B cell (primary cell): ENCODE measurements around the gene LRP5. TPM values are rescaled to one million over a fixed set of nuclear protein-coding genes. Genes with fewer than 3 reads are reported as not detected.

ENCODE experiments used
- ATAC-seq: fragments of 200-7000 bp; cut with Tn5 transposase; one replicate; pipeline ENCODE4 v1.10.0; 2021; ENCODE audit warnings: low read depth, mild to moderate bottlenecking, moderate number of reproducible peaks, moderate library complexity
- CTCF ChIA-PET: fragments of 350-600 bp; sonication (Branson Sonifier 250); formaldehyde crosslinking; loops from one replicate; lab custom pipeline; 2021; ENCODE audit warnings: antibody characterized with exemption, inconsistent platforms; lab: Charles Lee
- POLR2A ChIA-PET: fragments of 350-600 bp; sonication (Branson Sonifier 250); formaldehyde crosslinking; loops from one replicate; lab custom pipeline; 2021; ENCODE audit warnings: antibody characterized with exemption; lab: Charles Lee
- DNase-seq: peaks from one replicate; pipeline ENCODE4 v3.0.0; 2013
- H2AFZ ChIP-seq: 2 replicates; pipeline ENCODE4 v1.6.1; 2012; ENCODE audit warnings: mild to moderate bottlenecking, low read depth, low read length; ENCODE audit not compliant: insufficient read depth, poor library complexity, severe bottlenecking
- H3K27ac ChIP-seq, 2 donors: 1 replicate in 1 of 2; 2 replicates in 1 of 2; pipeline ENCODE4 v1.5.1; 2012 to 2013; ENCODE audit warnings: low read length in 2 of 2, mild to moderate bottlenecking in 2 of 2, moderate library complexity in 1 of 2
- H3K27me3 ChIP-seq, 4 experiments: fragments of 200-600 bp in 1 of 4; sonication (generic) in 1 of 4; replicated peaks in 1 of 4; 1 replicate in 2 of 4; 2 replicates in 2 of 4; pipeline versions ENCODE4 v1.6.1 to v1.7.0; 2013 to 2016; ENCODE audit warnings: low read length in 3 of 4, mild to moderate bottlenecking in 2 of 4, mixed read lengths in 1 of 4, moderate library complexity in 1 of 4; ENCODE audit not compliant: insufficient read depth in 4 of 4, control insufficient read depth in 3 of 4; ENCODE audit errors: control extremely low read depth in 1 of 4
- H3K36me3 ChIP-seq, 2 experiments: replicated peaks in 1 of 2; 1 replicate in 1 of 2; 2 replicates in 1 of 2; pipeline versions ENCODE4 v1.6.1 to v1.7.1; 2013; ENCODE audit warnings: low read length in 1 of 2; ENCODE audit not compliant: insufficient read depth in 2 of 2, control insufficient read depth in 1 of 2; ENCODE audit errors: control extremely low read depth in 1 of 2, extremely low read depth in 1 of 2
- H3K4me1 ChIP-seq, 2 donors: fragments of 200-600 bp in 1 of 2; sonication (generic) in 1 of 2; 1 replicate in 1 of 2; 2 replicates in 1 of 2; pipeline versions ENCODE4 v1.5.1 to v1.6.1; 2013 to 2017; ENCODE audit warnings: low read length in 2 of 2; ENCODE audit not compliant: control insufficient read depth in 2 of 2, insufficient read depth in 2 of 2
- H3K4me2 ChIP-seq: replicated peaks from 2 replicates; pipeline ENCODE3; 2012; ENCODE audit warnings: mild to moderate bottlenecking, low read depth, low read length; ENCODE audit not compliant: poor library complexity, severe bottlenecking
- H3K4me3 ChIP-seq, 5 experiments: fragments of 200-600 bp in 1 of 5; sonication (generic) in 1 of 5; 1 replicate in 3 of 5; 2 replicates in 2 of 5; pipeline versions ENCODE4 v1.5.1 to v1.7.0; 2011 to 2016; ENCODE audit warnings: low read length in 4 of 5, mild to moderate bottlenecking in 4 of 5, low read depth in 2 of 5, control low read depth in 1 of 5, moderate library complexity in 1 of 5; ENCODE audit not compliant: insufficient read depth in 1 of 5; ENCODE audit errors: control extremely low read depth in 1 of 5, extremely low read depth in 1 of 5
- H3K79me2 ChIP-seq: fragments of 200-600 bp; sonication (generic); one replicate; pipeline ENCODE4 v1.6.0; 2016; ENCODE audit warnings: low read length; ENCODE audit not compliant: control insufficient read depth, insufficient read depth
- H3K9ac ChIP-seq: fragments of 200-600 bp; sonication (generic); 2 replicates; pipeline ENCODE4 v1.6.1; 2017; ENCODE audit warnings: mild to moderate bottlenecking, low read length, moderate library complexity
- H3K9me3 ChIP-seq, 3 donors: one replicate each; pipeline versions ENCODE4 v1.6.1 to v1.7.1; 2013; ENCODE audit warnings: low read length in 2 of 3; ENCODE audit not compliant: control insufficient read depth in 2 of 3, insufficient read depth in 1 of 3; ENCODE audit errors: control extremely low read depth in 1 of 3
- H4K20me1 ChIP-seq: 2 replicates; pipeline ENCODE4 v1.6.0; 2012; ENCODE audit warnings: mild to moderate bottlenecking, low read length; ENCODE audit not compliant: insufficient read depth, control insufficient read depth, poor library complexity, severe bottlenecking
- H3K27ac Mint-ChIP-seq: one replicate; pipeline ENCODE4 v1.8.0; 2021; ENCODE audit warnings: mixed read lengths
- H3K27me3 Mint-ChIP-seq: one replicate; pipeline ENCODE4 v1.8.0; 2021; ENCODE audit warnings: mixed read lengths
- H3K4me1 Mint-ChIP-seq: one replicate; pipeline ENCODE4 v1.8.0; 2021; ENCODE audit warnings: mixed read lengths
- H3K4me3 Mint-ChIP-seq: one replicate; pipeline ENCODE4 v1.8.0; 2021; ENCODE audit warnings: mixed read lengths
- H3K9me3 Mint-ChIP-seq: one replicate; pipeline ENCODE4 v1.8.0; 2022; ENCODE audit warnings: mixed read lengths; ENCODE audit not compliant: insufficient read depth
- CTCF ChIP-seq: fragments of 200-600 bp; IDR thresholded peaks from one replicate; pipeline ENCODE4 v1.8.0; 2022; ENCODE audit warnings: antibody characterized with exemption, mild to moderate bottlenecking
- EZH2 ChIP-seq: IDR thresholded peaks from 2 replicates; pipeline ENCODE4 v1.6.1; 2012; ENCODE audit warnings: borderline replicate concordance, low read depth, mild to moderate bottlenecking, moderate library complexity, low read length; ENCODE audit not compliant: insufficient read depth, poor library complexity, severe bottlenecking
- WGBS: methylation state at CpG from one replicate; pipeline ENCODE4 v1.1.5; 2013; ENCODE audit warnings: missing lambda C conversion rate; ENCODE audit not compliant: insufficient coverage; 5-methylcytosine and 5-hydroxymethylcytosine counted together
- intact Hi-C: fragments of 100-400 bp; cut with micrococcal nuclease; formaldehyde crosslinking; loops from one replicate; pipeline ENCODE4 v1.10.0; 2022
- polyA plus RNA-seq: library from polyadenylated mRNA; depleted of rRNA; stranded (reverse); fragments of >200 nt; gene quantifications from 2 replicates; pipeline ENCODE4 v1.2.3, GENCODE V29; 2012
- total RNA-seq, 2 donors: library from RNA; stranded (reverse); fragments of 120-200 nt in 1 of 2; gene quantifications; 1 replicate in 1 of 2; 2 replicates in 1 of 2; pipeline versions ENCODE4 v1.2.3 to v1.2.4, GENCODE V29; 2013 to 2022

LRP5 gene
- total and polyA plus RNA-seq, 2 donors (not counting 1 experiment from before 2014, with no cell fraction given) = 2.4 to 13.9 TPM

DNA sequence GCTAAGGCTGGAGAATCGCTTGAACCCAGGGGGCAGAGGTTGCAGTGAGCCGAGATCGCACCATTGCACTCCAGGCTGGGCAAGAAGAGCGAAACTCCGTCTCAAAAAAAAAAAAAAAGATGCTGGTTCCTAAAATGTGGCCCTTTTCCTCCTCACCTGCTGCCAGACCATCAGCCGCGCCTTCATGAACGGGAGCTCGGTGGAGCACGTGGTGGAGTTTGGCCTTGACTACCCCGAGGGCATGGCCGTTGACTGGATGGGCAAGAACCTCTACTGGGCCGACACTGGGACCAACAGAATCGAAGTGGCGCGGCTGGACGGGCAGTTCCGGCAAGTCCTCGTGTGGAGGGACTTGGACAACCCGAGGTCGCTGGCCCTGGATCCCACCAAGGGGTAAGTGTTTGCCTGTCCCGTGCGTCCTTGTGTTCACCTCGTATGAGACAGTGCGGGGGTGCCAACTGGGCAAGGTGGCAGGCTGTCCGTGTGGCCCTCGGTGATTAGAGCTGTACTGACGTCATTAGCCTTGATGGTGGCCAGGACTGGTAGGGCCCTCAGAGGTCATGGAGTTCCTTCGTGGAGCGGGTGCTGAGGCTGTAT is 97.5 kb downstream of the LRP5 start:
- no peak overlapping the region for H3K4me3 ChIP-seq
- ATAC-seq (no peak), DNase-seq (no peak)
- no peak overlapping the region for H3K27ac ChIP-seq
- no peaks in the 10 kb centered on the region for H3K9me3 Mint-ChIP-seq
- no peak overlapping the region for H3K9ac ChIP-seq
- no peaks in the 10 kb centered on the region for H3K36me3 ChIP-seq
- ChIA-PET POLR2A (no interaction called here), CTCF (interaction anchor here (0.7 kb wide), 1 partner anchor 1576 kb away, joined by 3 read pairs; no protein-coding TSS in a partner anchor)
- H3K4me2 ChIP-seq = no peak overlapping the region
- no peaks in the 10 kb centered on the region for H3K79me2 ChIP-seq
- intact Hi-C loops = no loop called here
- no peak overlapping the region for H3K27ac Mint-ChIP-seq
- no peak overlapping the region for H3K4me3 Mint-ChIP-seq
- H3K4me1 ChIP-seq = no peaks in the 10 kb centered on the region
- peaks cover 10% of the 10 kb centered on the region for H3K4me1 Mint-ChIP-seq
- H2AFZ ChIP-seq = no peak overlapping the region
- no peaks in the 10 kb centered on the region for H3K9me3 ChIP-seq
- H3K27me3 Mint-ChIP-seq = no peaks in the 10 kb centered on the region
- H3K27me3 ChIP-seq = no peaks in the 10 kb centered on the region
- no peaks in the 10 kb centered on the region for H4K20me1 ChIP-seq
- TF ChIP-seq CTCF = no peak
- TF ChIP-seq EZH2 = no peak
- WGBS = 93% methylated on average over 28 of the region's 30 CpGs

DNA sequence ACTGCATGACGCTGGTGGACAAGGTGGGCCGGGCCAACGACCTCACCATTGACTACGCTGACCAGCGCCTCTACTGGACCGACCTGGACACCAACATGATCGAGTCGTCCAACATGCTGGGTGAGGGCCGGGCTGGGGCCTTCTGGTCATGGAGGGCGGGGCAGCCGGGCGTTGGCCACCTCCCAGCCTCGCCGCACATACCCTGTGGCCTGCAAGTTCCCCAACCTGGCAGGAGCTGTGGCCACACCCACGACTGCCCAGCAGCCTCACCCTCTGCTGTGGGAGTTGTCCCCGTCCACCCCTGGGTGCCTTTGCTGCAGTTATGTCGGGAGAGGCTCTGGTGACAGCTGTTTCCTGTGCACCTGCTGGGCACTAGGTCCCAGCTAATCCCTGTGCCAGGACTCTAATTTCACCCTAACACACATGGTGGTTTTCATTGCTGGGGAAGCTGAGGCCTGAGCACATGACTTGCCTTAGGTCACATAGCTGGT is 99.2 kb downstream of the LRP5 start:
- Histone ChIP-seq H4K20me1 (no peaks in the 10 kb centered on the region), H3K36me3 (no peaks in the 10 kb centered on the region), H3K27ac (no peak overlapping the region), H2AFZ (no peak overlapping the region), H3K9ac (no peak overlapping the region), H3K4me3 (no peak overlapping the region), H3K79me2 (no peaks in the 10 kb centered on the region), H3K4me1 (no peaks in the 10 kb centered on the region), H3K4me2 (no peak overlapping the region), H3K27me3 (no peaks in the 10 kb centered on the region), H3K9me3 (no peaks in the 10 kb centered on the region)
- no peak overlapping the region for H3K4me3 Mint-ChIP-seq
- no peaks in the 10 kb centered on the region for H3K27me3 Mint-ChIP-seq
- 88% methylated on average over 17 of the region's 17 CpGs for WGBS
- TF ChIP-seq EZH2 (no peak), CTCF (no peak)
- intact Hi-C loops = no loop called here
- ChIA-PET POLR2A (no interaction called here), CTCF (interaction anchor here (1.8 kb wide), 1 partner anchor 28 kb away, joined by 4 read pairs; no protein-coding TSS in a partner anchor)
- DNase-seq (no peak), ATAC-seq (no peak)
- peaks cover 10% of the 10 kb centered on the region for H3K4me1 Mint-ChIP-seq
- H3K27ac Mint-ChIP-seq = no peak overlapping the region
- H3K9me3 Mint-ChIP-seq = no peaks in the 10 kb centered on the region
